ENCODE measurements around the gene N4BP2.

Gene N4BP2

DNA sequence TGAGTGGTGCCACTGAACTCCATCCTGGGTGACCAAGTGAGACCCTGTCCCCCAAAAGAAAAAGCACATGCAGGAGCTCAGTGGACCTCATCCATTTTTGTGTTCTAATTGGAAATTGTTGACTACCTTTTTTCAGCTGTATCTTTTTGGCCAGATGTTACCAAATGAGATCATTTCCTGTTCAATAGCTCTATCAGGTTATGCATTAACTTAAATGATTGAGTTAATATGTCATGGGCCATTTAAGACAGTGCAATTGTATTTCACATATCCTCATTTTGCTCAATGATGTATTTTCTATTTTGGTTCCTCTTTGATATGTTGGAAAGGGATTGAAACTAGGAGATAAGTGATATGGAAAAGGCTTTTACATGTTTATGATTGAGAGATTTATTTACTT lies 113.9 kb downstream of the N4BP2 start:
- TF ChIP-seq POLR2A (IDR thresholded peaks at IDR 0.05; ENCODE audit: low read depth, low read length) = no peak
- TF ChIP-seq POLR2AphosphoS5 (IDR thresholded peaks at IDR 0.05; ENCODE audit: low read depth, low read length) = no peak
- TF ChIP-seq TAF1 (IDR thresholded peaks at IDR 0.05; ENCODE audit: borderline replicate concordance, low read depth, low read length) = no peak
- FAIRE-seq (peak; percentile 73), DNase-seq (ENCODE audit: insufficient read length) (no peak)

DNA sequence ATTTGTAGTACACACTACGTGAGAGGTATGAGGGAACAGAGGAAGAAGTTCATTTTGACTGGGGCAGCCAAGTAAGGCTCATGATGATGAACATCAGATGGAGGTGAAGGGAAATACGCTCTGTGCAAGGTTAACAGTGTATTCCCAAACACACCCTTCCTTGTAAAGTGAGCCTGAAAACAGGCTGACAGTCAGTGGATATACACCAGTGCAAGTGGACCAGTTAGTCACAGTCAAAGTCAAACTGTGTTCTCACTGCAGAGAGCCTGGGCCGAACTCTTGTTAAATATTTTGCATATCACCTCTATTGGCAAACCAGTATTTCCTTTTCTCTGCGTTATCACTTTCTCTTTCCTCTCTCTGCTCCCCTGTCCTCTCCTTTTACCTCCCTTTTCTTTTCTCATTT lies 116.8 kb downstream of the N4BP2 start:
- DNase-seq (ENCODE audit: insufficient read length) (no peak), FAIRE-seq (peak; percentile 82)
- no peak for TF ChIP-seq POLR2AphosphoS5 (IDR thresholded peaks at IDR 0.05; ENCODE audit: low read depth, low read length)
- TF ChIP-seq TAF1 (IDR thresholded peaks at IDR 0.05; ENCODE audit: borderline replicate concordance, low read depth, low read length) = no peak
- TF ChIP-seq POLR2A (IDR thresholded peaks at IDR 0.05; ENCODE audit: low read depth, low read length) = 0 out of 2 replicates have a peak, but pooled peaks have one; percentile 36

DNA sequence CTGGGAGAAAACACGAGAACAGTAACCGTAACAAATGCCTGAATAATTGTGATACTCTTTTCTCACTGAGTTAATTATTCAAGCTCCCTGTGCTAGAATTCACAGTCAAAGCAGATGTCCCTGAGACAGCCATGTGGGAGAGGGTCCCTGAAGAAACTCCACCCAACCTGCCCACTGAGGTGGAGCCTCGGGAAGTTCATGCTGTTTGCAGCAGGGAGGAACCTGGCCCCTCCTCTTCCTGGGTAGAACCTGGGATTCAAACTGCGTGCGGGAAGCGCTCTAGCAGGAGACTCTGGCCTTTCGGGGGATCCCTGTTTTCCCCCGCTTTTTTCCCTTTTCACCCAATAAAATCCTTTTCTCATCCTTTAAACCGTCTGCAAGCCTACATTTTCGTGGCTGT lies 120.0 kb downstream of the N4BP2 start:
- TF ChIP-seq POLR2AphosphoS5 (IDR thresholded peaks at IDR 0.05; ENCODE audit: low read depth, low read length) (no peak), POLR2A (IDR thresholded peaks at IDR 0.05; ENCODE audit: low read depth, low read length) (no peak), TAF1 (IDR thresholded peaks at IDR 0.05; ENCODE audit: borderline replicate concordance, low read depth, low read length) (no peak)
- FAIRE-seq (no peak), DNase-seq (ENCODE audit: insufficient read length) (no peak)

DNA sequence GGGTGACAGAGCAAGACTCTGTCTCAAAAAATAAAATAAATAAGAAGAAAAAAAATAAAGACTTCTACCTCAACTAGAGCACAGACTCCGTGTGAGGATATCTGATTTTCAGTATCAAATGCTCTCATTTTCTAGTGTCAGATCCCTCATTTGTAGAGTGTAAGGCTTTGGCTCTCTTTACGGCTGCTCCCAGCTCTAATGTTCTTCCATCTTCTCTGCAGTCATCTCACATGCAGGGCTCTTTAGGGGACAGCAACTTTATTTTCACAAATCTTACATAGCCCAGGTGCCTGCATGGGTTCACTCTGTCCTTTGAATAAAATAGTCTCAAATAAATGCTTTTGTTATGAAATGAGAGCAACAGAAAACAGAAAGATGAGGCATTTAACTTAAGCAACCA lies 120.9 kb downstream of the N4BP2 start:
- FAIRE-seq = no peak
- no peak for DNase-seq (ENCODE audit: insufficient read length)
- no peak for TF ChIP-seq TAF1 (IDR thresholded peaks at IDR 0.05; ENCODE audit: borderline replicate concordance, low read depth, low read length)
- no peak for TF ChIP-seq POLR2A (IDR thresholded peaks at IDR 0.05; ENCODE audit: low read depth, low read length)
- no peak for TF ChIP-seq POLR2AphosphoS5 (IDR thresholded peaks at IDR 0.05; ENCODE audit: low read depth, low read length)

DNA sequence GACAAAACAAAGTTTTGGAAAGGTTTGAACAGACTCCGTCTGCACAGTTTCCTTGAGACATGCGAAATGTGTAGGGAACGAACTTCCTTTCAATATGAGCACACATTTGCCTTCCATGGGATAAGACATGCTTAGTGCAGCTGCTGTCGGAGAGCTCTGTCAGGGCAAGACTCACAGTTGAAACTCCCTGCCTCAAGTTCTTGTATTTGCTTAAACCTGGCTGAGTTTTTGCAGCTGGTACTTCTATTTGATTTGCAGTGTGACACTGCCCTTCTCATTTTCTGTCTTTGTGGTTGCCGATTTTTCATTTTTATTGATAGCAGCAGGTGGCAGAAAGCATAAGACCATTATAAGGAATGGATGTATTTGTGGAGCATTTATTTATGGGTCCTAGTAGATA lies 122.0 kb downstream of the N4BP2 start:
- FAIRE-seq (no peak), DNase-seq (ENCODE audit: insufficient read length) (no peak)
- TF ChIP-seq POLR2AphosphoS5 (IDR thresholded peaks at IDR 0.05; ENCODE audit: low read depth, low read length) (no peak), POLR2A (IDR thresholded peaks at IDR 0.05; ENCODE audit: low read depth, low read length) (no peak), TAF1 (IDR thresholded peaks at IDR 0.05; ENCODE audit: borderline replicate concordance, low read depth, low read length) (no peak)

DNA sequence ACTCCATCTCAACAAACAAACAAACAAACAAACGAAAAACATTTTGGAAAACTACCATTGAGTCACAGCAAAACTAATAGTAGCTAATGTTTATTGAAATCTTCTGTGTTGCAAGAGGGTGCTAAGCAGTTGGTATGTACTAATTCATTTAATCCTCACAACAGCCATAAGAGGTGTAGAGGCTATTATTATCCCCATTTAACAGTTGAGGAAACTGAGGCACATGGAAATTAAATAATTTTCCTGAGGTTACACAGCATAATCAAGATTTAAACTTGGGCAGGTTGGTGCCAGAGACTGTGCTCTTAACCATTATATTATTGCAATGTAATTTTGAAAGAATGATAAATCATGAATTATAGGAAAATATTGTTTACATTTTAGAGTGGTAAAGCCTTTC lies 122.7 kb downstream of the N4BP2 start:
- DNase-seq (ENCODE audit: insufficient read length) = no peak
- TF ChIP-seq POLR2A (IDR thresholded peaks at IDR 0.05; ENCODE audit: low read depth, low read length) (no peak), TAF1 (IDR thresholded peaks at IDR 0.05; ENCODE audit: borderline replicate concordance, low read depth, low read length) (no peak), POLR2AphosphoS5 (IDR thresholded peaks at IDR 0.05; ENCODE audit: low read depth, low read length) (no peak)
- no peak for FAIRE-seq

DNA sequence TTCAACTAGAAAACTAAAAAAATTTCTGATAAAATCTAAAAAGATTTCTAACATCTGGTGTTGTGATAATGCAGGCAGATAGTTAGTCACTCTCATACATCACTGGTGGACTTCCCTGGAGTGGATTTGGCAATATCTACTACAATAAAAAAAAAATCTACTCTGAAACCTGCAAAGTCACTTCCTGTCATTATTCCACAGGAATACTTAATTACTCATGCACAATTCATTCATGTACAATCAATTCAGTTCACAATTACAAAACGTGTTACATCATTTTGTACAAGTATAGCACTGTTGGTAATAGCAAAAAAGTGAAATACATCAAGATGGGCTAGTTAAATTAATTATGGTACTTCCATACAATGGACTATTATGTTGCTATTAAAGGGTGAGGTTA lies 123.7 kb downstream of the N4BP2 start:
- no peak for TF ChIP-seq TAF1 (IDR thresholded peaks at IDR 0.05; ENCODE audit: borderline replicate concordance, low read depth, low read length)
- no peak for TF ChIP-seq POLR2A (IDR thresholded peaks at IDR 0.05; ENCODE audit: low read depth, low read length)
- no peak for TF ChIP-seq POLR2AphosphoS5 (IDR thresholded peaks at IDR 0.05; ENCODE audit: low read depth, low read length)
- FAIRE-seq (no peak), DNase-seq (ENCODE audit: insufficient read length) (no peak)

DNA sequence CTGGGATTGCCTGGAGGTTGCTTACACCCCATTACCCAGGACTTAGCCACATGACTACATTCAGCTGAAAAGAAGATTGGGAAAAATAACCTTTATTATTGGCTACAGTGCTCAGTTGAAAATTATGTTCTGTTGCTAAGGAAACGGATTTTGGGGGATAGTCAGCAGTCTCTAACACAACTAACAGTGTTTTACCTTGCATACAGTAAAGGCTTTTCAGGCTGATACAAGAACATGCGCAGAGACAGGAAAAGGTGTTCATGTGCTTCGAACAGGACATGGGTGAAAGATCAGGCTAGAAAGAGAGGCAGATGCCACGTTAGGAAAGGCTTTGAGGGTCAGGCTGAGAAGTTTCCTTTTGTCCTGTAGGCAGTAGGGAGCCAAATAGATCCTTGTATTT lies 125.4 kb downstream of the N4BP2 start:
- FAIRE-seq = peak; percentile 68
- TF ChIP-seq POLR2AphosphoS5 (IDR thresholded peaks at IDR 0.05; ENCODE audit: low read depth, low read length) = no peak
- DNase-seq (ENCODE audit: insufficient read length) = no peak

DNA sequence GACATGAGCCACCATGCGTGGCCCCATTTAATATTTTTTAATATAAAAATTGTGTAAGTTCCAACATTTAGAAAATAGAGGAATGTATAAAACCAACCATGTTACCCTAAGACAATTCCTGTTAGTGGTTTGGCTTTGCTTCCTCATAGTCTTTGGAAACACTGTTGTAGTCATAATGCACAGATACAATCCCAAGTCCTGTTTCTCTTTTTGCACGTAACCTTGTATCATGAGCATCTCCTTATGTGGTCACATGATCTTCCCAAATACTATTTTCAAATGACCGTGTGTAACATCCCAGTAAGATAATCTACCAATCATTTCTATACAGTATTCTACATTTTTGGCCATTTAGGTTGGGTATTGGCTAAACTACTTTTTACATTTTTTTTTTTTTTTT lies 126.3 kb downstream of the N4BP2 start:
- DNase-seq (ENCODE audit: insufficient read length) (no peak), FAIRE-seq (no peak)
- TF ChIP-seq POLR2A (IDR thresholded peaks at IDR 0.05; ENCODE audit: low read depth, low read length) (no peak), TAF1 (IDR thresholded peaks at IDR 0.05; ENCODE audit: borderline replicate concordance, low read depth, low read length) (no peak), POLR2AphosphoS5 (IDR thresholded peaks at IDR 0.05; ENCODE audit: low read depth, low read length) (no peak)

DNA sequence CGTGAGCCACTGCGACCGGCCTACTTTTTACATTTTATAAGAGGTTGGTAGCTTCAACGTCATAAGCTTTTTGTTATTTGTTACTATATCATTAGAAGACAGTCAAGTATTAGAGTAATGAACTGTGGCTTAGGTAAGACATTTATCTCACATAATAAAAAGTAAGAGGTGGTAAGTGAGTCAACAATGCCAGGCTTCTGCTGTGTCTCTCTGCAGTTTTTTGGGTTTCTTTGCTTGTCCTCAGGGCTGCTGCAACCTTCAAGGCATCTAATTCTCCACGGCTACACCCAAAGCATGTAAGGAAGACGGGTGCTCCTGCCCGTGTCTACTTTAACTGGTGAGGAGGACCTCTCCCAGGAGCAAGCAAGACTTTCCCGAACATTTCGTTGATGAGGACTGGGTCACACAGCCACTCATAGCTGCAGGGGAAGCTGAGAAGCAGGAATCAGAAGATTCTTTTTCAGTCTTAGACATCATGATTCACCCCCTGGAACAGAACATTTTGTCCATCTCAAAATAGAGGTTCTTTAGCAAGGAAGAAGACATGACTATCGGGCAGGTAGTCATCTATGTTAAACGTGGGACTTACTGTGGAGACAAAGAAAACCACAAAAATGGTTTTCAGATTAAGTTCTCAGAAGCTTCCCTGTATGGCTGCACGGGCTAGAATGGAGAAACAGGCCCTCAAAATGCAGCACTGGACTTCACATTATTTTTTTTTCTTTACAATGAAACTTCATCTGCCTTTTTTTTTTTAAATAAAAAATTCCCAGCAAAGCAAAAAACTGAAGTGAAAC lies 127.2 kb downstream of the N4BP2 start:
- DNase-seq (ENCODE audit: insufficient read length) = no peak
- peak; percentile 58 for FAIRE-seq
- TF ChIP-seq TAF1 (IDR thresholded peaks at IDR 0.05; ENCODE audit: borderline replicate concordance, low read depth, low read length) (no peak), POLR2A (IDR thresholded peaks at IDR 0.05; ENCODE audit: low read depth, low read length) (no peak), POLR2AphosphoS5 (IDR thresholded peaks at IDR 0.05; ENCODE audit: low read depth, low read length) (no peak)

DNA sequence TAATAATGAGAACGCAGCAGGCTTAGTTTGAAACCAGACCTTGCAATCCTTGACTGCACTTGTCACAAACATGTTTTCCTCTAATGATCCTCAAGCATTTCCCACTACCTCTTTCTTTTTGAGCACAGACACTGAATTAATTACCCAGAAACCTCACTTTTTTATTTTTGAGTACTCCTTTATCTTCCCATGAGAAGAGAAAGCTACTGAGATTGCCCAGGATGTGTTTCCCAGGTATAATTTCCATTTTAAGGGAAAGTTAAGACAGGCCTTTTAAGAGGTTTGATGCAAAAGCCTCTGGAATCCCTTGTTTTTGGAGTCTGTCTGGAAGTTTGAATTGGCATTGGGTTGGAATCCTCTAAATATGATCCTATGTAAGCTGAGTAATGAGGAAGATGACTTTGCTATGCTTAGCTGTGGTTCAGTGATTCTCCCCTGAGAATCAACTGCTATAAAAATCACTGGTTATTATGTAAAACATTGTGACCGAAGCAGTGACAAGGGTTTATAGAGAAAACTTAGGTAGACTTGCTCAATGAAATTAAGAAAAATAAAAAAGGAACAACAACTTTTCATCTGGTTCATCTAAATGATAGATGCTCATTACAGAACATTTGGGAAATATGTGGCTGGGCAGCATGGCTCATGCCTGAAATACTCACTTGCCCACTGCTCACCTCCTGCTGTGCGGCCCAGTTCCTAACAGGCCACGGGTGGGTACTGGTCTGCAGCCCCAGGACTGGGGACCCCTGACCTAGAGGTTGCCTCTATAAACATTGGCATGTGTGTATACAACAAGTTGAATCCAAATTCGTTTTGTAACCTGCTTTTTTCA lies 129.4 kb downstream of the N4BP2 start:
- peak; percentile 86 for FAIRE-seq
- no peak for DNase-seq (ENCODE audit: insufficient read length)
- TF ChIP-seq TAF1 (IDR thresholded peaks at IDR 0.05; ENCODE audit: borderline replicate concordance, low read depth, low read length) (no peak), POLR2AphosphoS5 (IDR thresholded peaks at IDR 0.05; ENCODE audit: low read depth, low read length) (no peak), POLR2A (IDR thresholded peaks at IDR 0.05; ENCODE audit: low read depth, low read length) (no peak)

DNA sequence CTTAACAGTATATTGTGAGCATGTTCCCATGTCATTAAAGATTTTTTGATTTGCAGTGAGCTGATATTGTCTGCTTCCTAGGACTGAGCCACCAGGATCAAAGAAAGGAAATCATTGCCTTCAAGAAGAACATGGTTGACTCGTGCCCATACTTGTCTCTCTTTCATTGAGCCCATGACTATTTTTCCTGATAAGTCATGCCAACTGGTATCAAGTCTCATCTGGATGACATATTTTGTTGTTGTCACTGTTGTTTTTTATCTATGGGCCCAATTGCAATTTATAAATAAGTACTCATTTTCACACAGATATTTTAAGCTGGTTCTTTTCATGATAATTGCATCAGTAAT lies 130.0 kb downstream of the N4BP2 start:
- TF ChIP-seq POLR2A (IDR thresholded peaks at IDR 0.05; ENCODE audit: low read depth, low read length) (no peak), TAF1 (IDR thresholded peaks at IDR 0.05; ENCODE audit: borderline replicate concordance, low read depth, low read length) (no peak)
- no peak for FAIRE-seq

More for the DNA sequence above, 130.0 kb downstream of the N4BP2 start:
- no peak for DNase-seq (ENCODE audit: insufficient read length)

All from GM12892 (cell line).